HCT116 (cell line): ENCODE data around the gene PAAF1. TPM values are rescaled to one million over a fixed set of nuclear protein-coding genes. Genes with fewer than 3 reads are reported as not detected.

Experiments used
- ATAC-seq: fragments of 200-7000 bp; cut with Tn5 transposase; 2 replicates; pipeline ENCODE4 v1.9.1; 2020; ENCODE audit warnings: mild to moderate bottlenecking, moderate library complexity
- BruUV-seq: library from RNA; stranded (reverse); fragments of 400-500 nt; replicated peaks from 2 replicates; lab custom pipeline; 2021; lab: Mats Ljungman, UMichigan
- CTCF ChIA-PET: fragments of 300-600 bp; sonication (Branson Sonifier 250); formaldehyde crosslinking; loops from one replicate; lab custom pipeline; 2021; ENCODE audit warnings: antibody characterized with exemption; lab: Charles Lee
- POLR2A ChIA-PET: fragments of 300-600, 350-600 bp; sonication (Branson Sonifier 250); formaldehyde crosslinking; loops from one replicate; lab custom pipeline; 2021; ENCODE audit warnings: antibody characterized with exemption; lab: Charles Lee
- RAD21 ChIA-PET, 2 experiments: fragments of 300-600 bp; sonication (Branson Sonifier 250); formaldehyde crosslinking; loops; one replicate each; lab custom pipeline; 2023; ENCODE audit warnings: low total read pairs in 2 of 2; ENCODE audit not compliant: uncharacterized antibody in 2 of 2, unreplicated experiment in 2 of 2, low non-redundant PET in 1 of 2; lab: Charles Lee
- DNase-seq: peaks from one replicate; pipeline ENCODE4 v3.0.0-alpha.2; 2010; ENCODE audit warnings: low read depth, low spot score
- H2AFZ ChIP-seq: fragments of 200-600 bp; shearing (Covaris generic), sonication (generic); 2 replicates; pipeline ENCODE4 v1.6.1; 2017; ENCODE audit warnings: low read depth, mixed run types, mixed read lengths, antibody characterized with exemption, low read length; ENCODE audit not compliant: poor library complexity, severe bottlenecking
- H3K27ac ChIP-seq: 2 replicates; pipeline ENCODE4 v1.5.1; 2012; ENCODE audit warnings: low read depth, low read length
- H3K27me3 ChIP-seq: fragments of 200-600 bp; sonication (generic); 2 replicates; pipeline ENCODE4 v1.6.1; 2016; ENCODE audit warnings: mixed run types, low read length, mixed read lengths; ENCODE audit not compliant: insufficient read depth
- H3K36me3 ChIP-seq, 2 experiments: fragments of 200-500 bp in 1 of 2; fragments of 200-600 bp in 1 of 2; sonication (Bioruptor generic) in 1 of 2; sonication (generic) in 1 of 2; 2 replicates each; pipeline versions ENCODE4 v1.5.1 to v1.6.1; 2014 to 2016; ENCODE audit warnings: low read length in 2 of 2, inconsistent platforms in 1 of 2, mixed read lengths in 1 of 2, mixed run types in 1 of 2; ENCODE audit not compliant: insufficient read depth in 2 of 2, control insufficient read depth in 1 of 2
- H3K4me1 ChIP-seq, 2 experiments: fragments of 200-600 bp in 1 of 2; sonication (generic) in 1 of 2; 2 replicates each; pipeline versions ENCODE4 v1.5.1 to v1.6.1; 2012 to 2017; ENCODE audit warnings: low read length in 2 of 2, inconsistent platforms in 1 of 2, mild to moderate bottlenecking in 1 of 2, mixed read lengths in 1 of 2, mixed run types in 1 of 2, moderate library complexity in 1 of 2; ENCODE audit not compliant: insufficient read depth in 2 of 2, control insufficient read depth in 1 of 2
- H3K4me2 ChIP-seq: fragments of 200-600 bp; sonication (generic); 2 replicates; pipeline ENCODE4 v1.6.1; 2017; ENCODE audit warnings: mixed run types, low read length, mixed read lengths
- H3K4me3 ChIP-seq, 2 experiments: fragments of 200-600 bp in 1 of 2; sonication (generic) in 1 of 2; replicated peaks in 1 of 2; 2 replicates each; pipeline ENCODE4 v1.5.1; 2011 to 2016; ENCODE audit warnings: low read length in 2 of 2, control low read depth in 1 of 2, low read depth in 1 of 2, mild to moderate bottlenecking in 1 of 2, mixed read lengths in 1 of 2, mixed run types in 1 of 2
- H3K79me2 ChIP-seq: fragments of 200-600 bp; sonication (generic); 2 replicates; pipeline ENCODE4 v1.6.1; 2017; ENCODE audit warnings: mild to moderate bottlenecking, mixed run types, low read length, moderate library complexity, mixed read lengths; ENCODE audit not compliant: insufficient read depth
- H3K9ac ChIP-seq: fragments of 200-600 bp; sonication (generic); 2 replicates; pipeline ENCODE4 v1.6.1; 2016; ENCODE audit warnings: low read length, mixed read lengths
- H3K9me2 ChIP-seq: fragments of 200-600 bp; sonication (generic), shearing (Covaris generic); 2 replicates; pipeline ENCODE4 v1.6.1; 2017; ENCODE audit warnings: mixed run types, mild to moderate bottlenecking, moderate library complexity; ENCODE audit not compliant: insufficient read depth
- H3K9me3 ChIP-seq, 2 experiments: fragments of 200-500 bp in 1 of 2; fragments of 200-600 bp in 1 of 2; sonication (Bioruptor generic) in 1 of 2; sonication (generic) in 1 of 2; 2 replicates each; pipeline ENCODE4 v1.6.1; 2014 to 2017; ENCODE audit warnings: low read length in 2 of 2, mixed read lengths in 2 of 2, inconsistent platforms in 1 of 2, low read depth in 1 of 2, mild to moderate bottlenecking in 1 of 2, mixed run types in 1 of 2, moderate library complexity in 1 of 2; ENCODE audit not compliant: control insufficient read depth in 1 of 2, insufficient read depth in 1 of 2
- H4K20me1 ChIP-seq: fragments of 200-600 bp; sonication (generic), shearing (Covaris generic); 2 replicates; pipeline ENCODE4 v1.6.1; 2017; ENCODE audit warnings: mixed run types, mild to moderate bottlenecking, moderate library complexity; ENCODE audit not compliant: insufficient read depth
- CBX3 ChIP-seq: IDR thresholded peaks from 2 replicates; pipeline ENCODE4 v1.6.1; 2012; ENCODE audit warnings: low read depth
- EZH2 ChIP-seq: fragments of 200-600 bp; sonication (generic); IDR thresholded peaks from 2 replicates; pipeline ENCODE4 v1.6.1; 2017; ENCODE audit warnings: antibody characterized with exemption, mixed run types
- EZH2phosphoT487 ChIP-seq: fragments of 200-600 bp; IDR thresholded peaks from 2 replicates; pipeline ENCODE4 v1.6.1; 2018; ENCODE audit warnings: antibody characterized with exemption, borderline replicate concordance
- JUND ChIP-seq: IDR thresholded peaks from 2 replicates; pipeline ENCODE4 v1.6.1; 2012
- RAD21 ChIP-seq: IDR thresholded peaks from 2 replicates; pipeline ENCODE4 v1.6.1; 2012; ENCODE audit warnings: low read depth, mild to moderate bottlenecking
- REST ChIP-seq: IDR thresholded peaks from 2 replicates; pipeline ENCODE4 v1.6.1; 2012; ENCODE audit warnings: low read depth
- SP1 ChIP-seq: IDR thresholded peaks from 2 replicates; pipeline ENCODE4 v1.6.1; 2012; ENCODE audit warnings: low read depth
- ZBTB33 ChIP-seq: IDR thresholded peaks from 2 replicates; pipeline ENCODE4 v1.6.1; 2011; ENCODE audit warnings: mild to moderate bottlenecking, low read length, moderate library complexity; ENCODE audit not compliant: insufficient replicate concordance; ENCODE audit errors: extremely low read depth
- intact Hi-C: fragments of 100-400 bp; cut with micrococcal nuclease; formaldehyde crosslinking; loops from 2 replicates; pipeline ENCODE4 v1.10.0; 2022
- total RNA-seq: library from RNA; stranded (reverse); gene quantifications from one replicate; pipeline ENCODE4 v1.2.1, GENCODE V29; 2021; ENCODE audit not compliant: unreplicated experiment

The PAAF1 gene
- total RNA-seq, 1 experiment from 2014 or later = 15.5 TPM

GRCh38 chr11:73940801-73941570 lies 64.2 kb downstream of the PAAF1 start:
- Histone ChIP-seq H3K36me3 (no peaks in the 10 kb centered on the region), H2AFZ (no peak overlapping the region)
- TF ChIP-seq SP1 (no peak), JUND (no peak), REST (no peak), EZH2phosphoT487 (no peak), ZBTB33 (no peak), EZH2 (no peak), RAD21 (no peak), CBX3 (no peak)
- TF ChIP-seq, all 23 proteins: peak for 0
- H3K4me1 ChIP-seq = no peaks in the 10 kb centered on the region
- no peaks in the 10 kb centered on the region for H3K9me2 ChIP-seq
- H3K27me3 ChIP-seq = no peaks in the 10 kb centered on the region
- H3K4me2 ChIP-seq = no peak overlapping the region
- intact Hi-C loops = no loop called here
- DNase-seq (no peak), ATAC-seq (no peak)
- H3K9me3 ChIP-seq = peaks cover 6 to 13% of the 10 kb centered on the region in 2 experiments; a peak in 3 of 4 replicates
- ChIA-PET CTCF (interaction anchor here (0.9 to 2.0 kb wide), 2 partner anchors 9 to 10 kb away, joined by 3 to 5 read pairs; no protein-coding TSS in a partner anchor), POLR2A (no interaction called here), RAD21 (no interaction called here)
- no peaks in the 10 kb centered on the region for H3K79me2 ChIP-seq
- BruUV-seq = no TSS peak
- H3K4me3 ChIP-seq = no peak overlapping the region
- no peaks in the 10 kb centered on the region for H4K20me1 ChIP-seq
- no peak overlapping the region for H3K27ac ChIP-seq
- no peak overlapping the region for H3K9ac ChIP-seq
